GM18511 (cell line): ENCODE measurements around the gene MACROH2A1.
"Not testable (repeated sequence)": the region's sequence is repeated elsewhere in the genome, so short reads cannot be mapped to it uniquely, and the experiment has no call there.

Source experiments
- ATAC-seq: cut with Tn5 transposase; IDR thresholded peaks from one replicate; pipeline ENCODE4 v1.9.1; 2021; ENCODE audit warnings: mild to moderate bottlenecking, moderate library complexity; ENCODE audit not compliant: unreplicated experiment

The MACROH2A1 gene

DNA sequence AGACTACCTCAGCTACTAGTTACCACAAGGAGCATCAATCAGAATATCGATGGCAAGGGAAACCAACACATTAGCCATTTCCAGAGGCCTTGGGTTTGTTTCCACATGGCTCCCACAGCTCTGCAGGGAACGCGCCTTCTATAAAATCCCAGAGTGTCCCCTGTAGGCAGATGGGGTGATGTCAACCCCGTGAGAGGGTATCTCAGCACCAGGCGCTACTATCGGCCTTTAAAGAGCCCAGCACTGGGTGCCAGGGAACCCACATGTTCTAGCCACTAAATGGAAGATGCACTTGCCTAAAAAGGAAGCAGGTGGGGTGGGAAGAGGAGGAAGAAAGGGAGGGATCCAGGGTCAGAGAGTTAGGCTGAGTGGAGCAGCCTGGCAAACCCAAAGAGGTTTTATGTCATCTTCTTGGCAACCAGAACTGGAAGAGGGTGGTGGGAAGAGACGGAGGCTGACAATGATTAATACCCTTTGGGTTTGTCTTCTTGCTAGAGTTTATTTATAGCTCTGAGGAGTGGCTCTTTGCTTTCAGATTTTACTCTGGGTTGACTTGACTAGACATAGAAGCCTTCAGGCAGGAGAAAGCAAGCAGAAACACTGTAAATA lies 19.9 kb downstream of the MACROH2A1 start:
- no peak for ATAC-seq

DNA sequence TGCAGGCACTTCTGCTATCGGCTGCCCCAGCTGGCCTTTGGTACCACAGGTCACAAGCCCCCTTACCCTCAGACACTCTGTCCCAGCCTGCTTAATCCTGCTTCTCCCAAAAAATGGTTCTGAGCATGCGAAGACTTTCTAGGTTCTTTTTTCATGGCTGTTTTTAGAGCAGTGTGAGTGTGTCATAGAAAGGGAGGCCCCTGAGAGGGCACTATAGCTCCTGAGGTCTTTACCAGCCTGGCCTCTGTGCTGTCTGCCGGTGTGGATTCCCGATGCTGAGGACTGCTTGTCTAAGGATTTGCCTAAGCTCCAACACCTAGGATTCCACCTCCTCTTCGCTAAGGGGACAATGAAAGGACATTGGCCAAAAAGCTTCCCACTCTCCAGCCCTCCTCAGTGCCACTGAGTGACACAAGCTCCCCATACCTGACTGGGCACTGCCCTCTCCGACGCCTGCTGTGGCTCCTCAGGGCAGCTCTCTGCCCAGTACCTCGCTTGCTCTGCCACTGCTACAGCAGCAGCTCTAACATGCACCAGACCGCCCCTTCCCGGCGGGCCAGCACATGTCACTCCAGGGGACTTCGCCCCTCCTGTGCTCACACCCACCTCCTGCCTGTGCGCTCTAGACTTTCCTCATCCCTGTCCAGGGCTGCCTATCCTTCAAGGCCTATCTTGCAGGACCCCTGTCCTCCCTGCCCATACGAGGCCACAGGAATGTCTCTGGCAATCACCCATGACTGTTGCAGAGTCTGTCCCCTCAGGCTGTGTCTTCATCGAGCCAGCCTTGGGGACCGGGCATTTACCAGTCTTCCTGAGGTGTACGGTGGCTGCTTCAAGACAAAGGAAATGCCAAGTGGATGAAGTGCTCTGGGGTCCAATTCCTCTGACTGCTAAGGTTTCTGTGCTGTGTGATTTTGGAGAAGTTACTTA lies 21.0 kb downstream of the MACROH2A1 start:
- no peak for ATAC-seq

DNA sequence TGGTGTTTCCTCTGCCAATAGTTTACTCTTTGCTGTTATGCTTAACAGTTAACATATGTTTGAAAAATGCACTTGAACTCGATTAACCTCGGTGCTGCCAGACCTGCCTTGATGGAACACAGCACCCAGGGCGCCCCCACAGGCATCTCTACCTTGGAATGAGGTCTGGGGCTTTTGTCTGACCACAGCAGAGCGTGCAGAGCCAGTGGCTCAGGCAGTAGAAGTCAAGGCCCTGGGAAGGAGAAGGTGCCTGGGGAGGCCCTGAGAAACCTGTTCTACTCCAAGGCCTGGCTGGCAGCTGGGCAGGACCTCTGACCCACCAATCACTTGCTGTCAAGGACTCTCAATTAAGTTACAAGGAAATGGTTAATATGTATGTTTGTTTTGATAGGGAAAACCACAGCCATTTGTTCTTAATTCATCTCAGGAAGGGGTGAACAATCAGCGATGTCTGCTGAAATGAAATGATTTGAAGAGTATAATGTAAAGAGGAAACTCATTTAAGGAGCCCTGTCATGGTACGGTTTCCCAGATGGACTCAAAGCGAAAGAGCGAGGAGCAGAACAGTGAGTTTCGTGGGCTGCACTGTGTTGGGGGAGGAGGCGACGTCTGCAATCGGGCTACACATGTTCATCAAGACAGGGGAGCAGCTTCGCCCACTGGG lies 21.9 kb downstream of the MACROH2A1 start:
- ATAC-seq, result peak; percentile 81

DNA sequence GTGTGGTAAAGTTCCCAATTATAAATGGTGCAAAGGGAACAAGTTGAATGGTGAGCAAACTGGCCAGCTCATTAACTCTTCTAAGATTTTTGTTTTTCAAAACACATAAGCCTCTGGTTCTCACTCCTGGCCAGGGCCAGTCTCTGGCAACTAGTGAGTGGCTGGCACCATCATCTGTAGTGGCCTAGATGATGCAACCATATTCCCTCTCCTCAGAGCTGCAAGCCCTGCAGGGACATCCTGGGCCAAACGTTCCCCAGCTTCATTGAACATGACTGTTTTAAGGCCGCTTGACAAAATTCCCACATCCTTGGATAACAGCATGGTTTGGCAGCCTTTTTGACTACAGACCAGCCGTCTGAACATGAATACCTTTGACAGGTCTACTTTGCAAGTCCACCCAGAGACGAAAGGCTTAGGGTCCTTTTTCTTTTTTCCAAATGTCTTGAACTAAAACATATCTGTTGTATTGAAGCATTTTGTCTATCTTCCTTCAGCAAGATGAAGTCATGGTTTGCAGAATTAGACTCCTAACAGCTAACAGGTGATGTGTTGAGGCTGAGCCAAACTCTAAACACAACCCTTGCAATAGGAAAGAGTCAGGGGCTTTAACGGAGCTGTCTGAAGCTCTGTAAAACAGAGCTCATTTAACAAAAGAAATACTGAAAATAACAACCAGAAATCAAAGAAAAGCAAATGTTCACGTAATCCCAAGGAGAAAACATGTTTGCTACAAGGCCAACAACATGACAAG lies 23.8 kb downstream of the MACROH2A1 start:
- ATAC-seq, result no peak

DNA sequence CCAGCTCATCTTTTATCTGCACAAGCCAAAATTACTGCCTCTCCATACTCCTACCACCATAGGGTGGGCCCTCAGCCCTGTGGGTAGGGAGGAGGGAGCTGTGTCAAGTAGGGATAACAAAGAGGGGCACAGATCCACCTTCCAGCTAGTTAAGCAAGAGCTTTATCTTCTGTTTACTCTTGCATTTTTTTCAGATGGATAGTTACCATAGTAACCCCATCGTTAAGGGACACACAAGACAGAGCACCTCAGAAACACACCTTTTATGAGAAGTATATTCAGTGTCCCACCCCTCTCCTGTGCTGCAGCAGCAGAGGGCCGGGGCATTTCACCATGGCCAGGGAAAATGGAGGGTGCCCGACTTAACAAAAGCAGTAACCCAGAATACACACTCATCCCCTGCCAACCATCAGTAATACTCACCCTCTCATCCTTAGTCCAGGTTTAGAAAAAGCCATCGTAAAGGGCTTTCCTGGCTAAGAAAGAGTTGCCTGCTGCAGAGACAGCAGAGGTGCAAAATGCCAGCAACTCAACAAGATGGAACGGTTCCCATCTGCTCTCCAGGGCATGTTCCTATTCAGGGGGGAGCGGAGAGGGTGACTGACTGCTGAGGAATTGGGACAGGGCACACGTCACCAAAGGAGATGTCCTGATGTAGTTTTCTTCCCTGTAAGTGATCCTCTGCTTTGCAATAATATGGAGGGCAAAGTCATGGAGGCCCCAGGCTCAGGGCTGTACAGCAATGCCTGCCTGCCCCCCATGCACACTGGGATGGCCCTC lies 25.1 kb downstream of the MACROH2A1 start:
- ATAC-seq, result no peak

DNA sequence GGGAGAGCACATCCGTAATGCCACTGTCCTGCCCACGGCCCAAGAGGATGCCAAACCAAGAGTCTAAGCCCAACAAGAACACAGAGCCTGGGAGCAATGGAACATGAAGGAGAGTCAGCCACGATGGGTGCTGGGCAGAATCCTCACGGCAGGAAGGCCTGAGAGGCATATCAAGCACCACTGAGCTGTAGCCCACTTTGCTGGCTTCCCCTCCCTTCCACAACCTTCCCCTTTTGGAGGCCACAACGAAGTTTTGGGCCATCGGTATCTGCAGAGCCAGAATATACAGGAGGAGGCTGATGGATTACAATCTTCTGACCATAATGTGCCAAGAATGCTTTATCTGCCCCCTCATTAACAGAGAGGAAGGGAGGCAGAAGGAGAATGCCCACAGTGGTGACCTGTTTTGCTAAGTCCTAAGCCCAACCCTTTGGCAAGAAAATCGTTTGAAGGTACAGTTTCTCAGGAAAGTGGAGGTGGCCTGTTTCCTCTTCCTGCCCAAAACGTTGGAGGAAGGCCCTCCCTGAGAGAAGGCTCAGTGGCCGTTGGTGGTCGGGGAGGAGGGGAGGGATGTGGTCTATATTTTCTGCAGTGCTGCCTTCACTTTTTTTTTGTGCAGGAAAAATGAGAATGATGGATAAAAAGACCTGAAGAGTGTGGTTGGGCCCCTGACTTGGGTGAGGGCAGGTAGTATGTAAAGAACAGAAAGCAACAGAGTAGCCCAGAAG lies 26.2 kb downstream of the MACROH2A1 start:
- ATAC-seq, result no peak

DNA sequence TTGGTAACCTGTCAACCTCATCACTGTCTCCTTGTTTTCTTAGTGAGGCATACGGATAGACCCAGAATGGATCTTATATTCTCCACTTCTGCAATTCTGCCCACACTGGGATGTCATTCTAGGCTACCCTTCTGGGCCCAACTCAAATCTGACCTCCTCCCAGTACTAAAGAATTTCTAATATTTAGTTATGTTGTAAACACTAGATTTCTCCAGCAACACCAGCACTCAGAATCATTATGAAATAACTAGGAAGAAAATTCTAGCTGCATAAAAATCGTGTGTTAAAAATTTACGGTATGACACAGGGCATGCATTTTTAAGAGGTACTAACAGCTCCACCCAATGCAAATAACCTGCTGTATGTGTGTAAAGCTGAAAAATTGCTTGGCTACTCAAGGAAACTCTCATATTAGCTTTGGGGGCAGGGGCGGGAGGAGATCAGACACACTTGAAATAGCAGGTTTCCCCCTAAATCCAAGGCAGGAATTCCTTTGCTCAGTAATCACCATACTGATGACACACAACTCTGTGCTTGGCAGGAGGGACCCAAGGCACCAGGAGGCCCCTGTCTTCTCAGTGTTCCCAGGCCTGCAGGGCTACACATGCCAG lies 27.3 kb downstream of the MACROH2A1 start:
- ATAC-seq, result no peak

- no peak for ATAC-seq
These were observed 29.1 kb downstream of the MACROH2A1 start for GRCh38 chr5:135369952-135370351.

- no peak for ATAC-seq
These were observed 31.5 kb downstream of the MACROH2A1 start for GRCh38 chr5:135367554-135367953.

- no peak for ATAC-seq
These were observed 32.0 kb downstream of the MACROH2A1 start for GRCh38 chr5:135367076-135367475.

DNA sequence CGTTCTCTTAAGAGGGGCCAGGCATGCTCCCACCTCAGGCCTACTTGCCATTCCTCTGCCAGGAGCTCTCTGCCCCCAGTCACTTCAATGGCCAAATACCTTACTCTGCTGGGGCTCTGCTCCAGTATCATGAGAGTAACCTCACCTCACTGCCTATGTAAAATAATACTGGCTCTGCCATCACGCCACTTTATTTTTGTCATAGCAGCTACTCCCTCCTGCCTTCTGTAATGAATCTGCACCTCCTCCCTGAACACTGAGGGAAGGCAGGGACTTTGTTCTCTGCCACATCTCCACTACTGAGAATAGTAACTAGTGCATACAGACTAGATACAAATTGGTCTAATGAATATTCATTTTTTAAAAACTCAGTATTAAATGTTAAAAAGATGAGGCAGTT lies 33.8 kb downstream of the MACROH2A1 start:
- ATAC-seq, result no peak

GRCh38 chr5:135364421-135365262 lies 34.4 kb downstream of the MACROH2A1 start:
- ATAC-seq, result no peak

DNA sequence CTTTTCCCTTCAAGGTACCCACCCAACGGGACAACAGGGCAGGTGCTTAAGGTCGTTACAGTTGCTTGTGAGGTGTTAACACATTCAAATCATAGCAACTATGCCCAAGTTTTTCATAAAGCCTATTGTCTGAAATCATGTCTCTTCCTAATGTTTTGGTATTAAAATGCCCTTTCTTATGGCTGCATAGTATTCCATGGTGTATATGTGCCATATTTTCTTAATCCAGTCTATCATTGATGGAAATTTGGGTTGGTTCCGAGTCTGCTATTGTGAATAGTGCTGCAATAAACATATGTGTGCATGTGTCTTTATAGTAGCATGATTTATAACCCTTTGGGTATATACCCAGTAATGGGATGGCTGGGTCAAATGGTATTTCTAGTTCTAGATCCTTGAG lies 35.7 kb downstream of the MACROH2A1 start:
- not testable (repeated sequence) for ATAC-seq

GRCh38 chr5:135362102-135362501 lies 36.9 kb downstream of the MACROH2A1 start:
- ATAC-seq, result no peak

DNA sequence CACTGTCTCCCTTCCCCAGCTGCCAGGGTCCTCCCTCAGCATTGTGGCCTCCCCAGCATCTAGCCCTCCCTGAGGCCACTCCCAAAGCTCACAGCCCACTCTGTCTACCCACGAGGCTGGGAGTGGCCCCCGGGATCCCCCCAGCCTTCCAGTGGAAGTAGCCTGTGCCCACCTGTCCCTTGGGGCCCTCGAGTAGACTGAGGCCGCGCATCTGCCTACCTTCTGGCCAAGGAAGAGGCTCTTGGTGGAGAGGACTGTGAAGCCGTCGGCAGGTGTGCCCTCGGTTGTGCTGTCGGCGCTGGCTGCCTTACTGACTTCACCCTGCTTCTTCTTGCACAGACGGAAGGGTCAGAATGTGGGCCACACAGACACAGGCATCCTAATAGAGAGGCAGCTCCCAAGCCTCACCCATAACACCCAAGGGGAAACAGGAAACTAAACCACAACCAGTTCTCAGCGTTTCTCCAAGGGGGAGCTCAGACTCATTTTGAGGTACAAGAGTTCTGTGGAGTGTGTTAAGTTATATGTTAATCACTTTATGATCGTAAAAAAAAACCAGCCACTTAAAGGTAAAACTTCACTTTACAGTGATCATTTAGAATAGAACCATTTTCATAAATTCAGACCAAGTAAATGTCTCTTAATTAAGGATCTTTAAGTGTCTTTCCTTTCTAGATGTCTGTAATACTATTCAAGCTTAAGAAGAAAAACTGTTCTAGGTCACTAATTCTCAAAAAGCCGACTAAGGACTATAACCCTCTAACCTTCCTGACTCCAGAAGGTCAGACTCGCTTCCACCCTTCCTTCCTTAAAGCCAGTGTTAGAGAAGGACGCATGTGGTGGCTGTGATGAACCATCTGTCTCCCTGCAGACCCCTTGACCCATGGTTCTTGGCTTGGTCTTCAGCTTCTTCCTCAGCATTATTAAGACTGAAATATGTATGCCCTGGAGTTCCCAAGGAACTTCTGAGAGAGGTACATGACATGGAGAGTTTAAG lies 38.5 kb downstream of the MACROH2A1 start:
- ATAC-seq, result no peak

DNA sequence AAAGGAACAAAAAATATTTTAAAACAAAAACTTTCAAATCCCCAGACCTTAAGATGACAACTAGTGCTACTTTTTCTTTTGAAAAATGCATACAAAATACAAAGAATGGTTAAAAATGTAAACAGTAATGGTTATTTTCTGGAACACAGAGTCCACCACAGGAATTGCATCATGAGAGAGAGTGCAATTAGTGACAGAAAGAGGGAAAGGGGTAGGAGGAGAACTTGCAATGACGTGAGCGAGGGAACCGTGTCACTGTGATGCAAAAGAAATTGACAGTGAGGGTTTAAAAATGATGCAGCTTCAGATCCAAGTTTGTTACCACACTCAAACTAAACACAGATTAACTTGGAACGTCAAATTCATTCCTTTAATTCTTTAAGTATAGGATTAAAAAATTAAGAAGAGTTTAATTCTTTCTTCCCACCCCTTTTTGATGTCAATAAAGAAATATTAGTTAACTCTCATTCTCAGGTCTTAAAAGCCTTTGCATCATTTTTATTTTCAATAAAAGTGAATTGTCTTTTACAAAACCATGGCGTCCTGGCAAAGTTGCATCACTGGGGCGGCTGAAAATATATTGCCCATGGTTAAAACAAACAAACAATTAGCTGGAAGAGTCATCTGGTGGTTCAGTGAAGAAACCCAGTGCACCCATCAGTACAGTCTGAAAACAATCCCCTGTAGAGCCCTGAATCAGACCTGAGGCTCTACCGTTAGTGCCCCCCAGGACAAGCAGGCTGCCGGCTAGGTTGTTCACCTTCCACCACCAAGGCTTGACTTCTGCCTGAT lies 39.5 kb downstream of the MACROH2A1 start:
- ATAC-seq, result no peak
